ENCODE measurements around the gene LRRC4B. TPM values are rescaled to one million over a fixed set of nuclear protein-coding genes. Genes with fewer than 3 reads are reported as not detected.

Gene LRRC4B
- total RNA-seq, 6 experiments from 2014 or later: 0.22 to 1.2 (median 0.52) TPM

- Histone ChIP-seq H3K36me3 (no peaks in the 10 kb centered on the region), H3K4me1 (peaks cover 0 to 9% (median 3%) of the 10 kb centered on the region in 4 donors), H3K9me3 (no peaks in the 10 kb centered on the region), H3K27me3 (no peaks in the 10 kb centered on the region), H3K27ac (no peak overlapping the region), H3K4me3 (no peak overlapping the region)
- ATAC-seq: no peak
- intact Hi-C loops (cut with DNase I): no loop called here
- no peak for TF ChIP-seq POLR2A (IDR thresholded peaks at IDR 0.05)
- TF ChIP-seq CTCF (IDR thresholded peaks at IDR 0.05): no peak
- DNase-seq: peak in 1 of 3 donors; percentile 50
- 16% methylated on average over 23 of the region's 53 CpGs for WGBS (ENCODE audit: insufficient coverage, low coverage, low lambda C conversion rate, missing lambda C conversion rate)
These were observed 51.1 kb downstream of the LRRC4B start for GRCh38 chr19:50516964-50517703.

- DNase-seq (peak in 1 of 3 donors; percentile 25), ATAC-seq (no peak)
- Histone ChIP-seq H3K36me3 (no peaks in the 10 kb centered on the region), H3K27me3 (no peaks in the 10 kb centered on the region), H3K9me3 (no peaks in the 10 kb centered on the region), H3K4me1 (peaks cover 0 to 12% (median 4%) of the 10 kb centered on the region in 4 donors), H3K4me3 (no peak overlapping the region), H3K27ac (no peak overlapping the region)
- 61% methylated on average over 4 of the region's 12 CpGs for WGBS (ENCODE audit: insufficient coverage, low coverage, low lambda C conversion rate, missing lambda C conversion rate)
- intact Hi-C loops (cut with DNase I): no loop called here
- TF ChIP-seq POLR2A (IDR thresholded peaks at IDR 0.05) (no peak), CTCF (IDR thresholded peaks at IDR 0.05) (no peak)
These were observed 51.8 kb downstream of the LRRC4B start for GRCh38 chr19:50516456-50516855.

- H3K27me3 ChIP-seq: no peaks in the 10 kb centered on the region
- no peaks in the 10 kb centered on the region for H3K36me3 ChIP-seq
- intact Hi-C loops (cut with DNase I): no loop called here
- no CpG with 5 or more reads among the region's 11 CpGs for WGBS (ENCODE audit: insufficient coverage, low coverage, low lambda C conversion rate, missing lambda C conversion rate)
- H3K4me3 ChIP-seq: no peak overlapping the region
- H3K9me3 ChIP-seq: no peaks in the 10 kb centered on the region
- TF ChIP-seq POLR2A (IDR thresholded peaks at IDR 0.05) (no peak), CTCF (IDR thresholded peaks at IDR 0.05) (no peak)
- H3K27ac ChIP-seq: no peak overlapping the region
- peak in 1 of 3 donors; percentile 49 for DNase-seq
- no peak for ATAC-seq
- H3K4me1 ChIP-seq: peaks cover 0 to 17% (median 4%) of the 10 kb centered on the region in 4 donors
These were observed 53.1 kb downstream of the LRRC4B start for GRCh38 chr19:50515168-50515561.

GRCh38 chr19:50514346-50515167, 53.7 kb downstream of the LRRC4B start:
- WGBS (ENCODE audit: insufficient coverage, low coverage, low lambda C conversion rate, missing lambda C conversion rate): 62% methylated on average over 19 of the region's 38 CpGs
- Histone ChIP-seq H3K4me3 (no peak overlapping the region), H3K4me1 (peaks cover 0 to 17% (median 4%) of the 10 kb centered on the region in 4 donors), H3K27me3 (no peaks in the 10 kb centered on the region), H3K36me3 (no peaks in the 10 kb centered on the region), H3K9me3 (no peaks in the 10 kb centered on the region), H3K27ac (no peak overlapping the region)
- intact Hi-C loops (cut with DNase I): no loop called here
- DNase-seq (peak in 1 of 3 donors; percentile 50), ATAC-seq (no peak)
- TF ChIP-seq POLR2A (IDR thresholded peaks at IDR 0.05) (no peak), CTCF (IDR thresholded peaks at IDR 0.05) (no peak)
